ENCODE results near the gene CLCNKA. TPM values are rescaled to one million over a fixed set of nuclear protein-coding genes. Genes with fewer than 3 reads are reported as not detected.
"Not testable (repeated sequence)": the region's sequence is repeated elsewhere in the genome, so short reads cannot be mapped to it uniquely, and the experiment has no call there.

CLCNKA gene
- total RNA-seq, 1 experiment from 2014 or later = 0.10 TPM

GRCh38 chr1:16053781-16054502, 32.1 kb downstream of the CLCNKA start:
- Histone ChIP-seq H3K36me3 (replicated peaks; ENCODE audit: control insufficient read depth, insufficient read depth, low read length) (no peaks in the 10 kb centered on the region), H3K4me3 (ENCODE audit: insufficient read depth, low read depth, low read length) (no peak overlapping the region), H3K27me3 (ENCODE audit: control insufficient read depth, insufficient read depth, low read length) (no peaks in the 10 kb centered on the region; the same call in 1 of the 2 replicates)
- no peak for DNase-seq

GRCh38 chr1:16054598-16055540, 33.0 kb downstream of the CLCNKA start:
- no peak for DNase-seq
- Histone ChIP-seq H3K4me3 (ENCODE audit: insufficient read depth, low read depth, low read length) (no peak overlapping the region), H3K36me3 (replicated peaks; ENCODE audit: control insufficient read depth, insufficient read depth, low read length) (no peaks in the 10 kb centered on the region), H3K27me3 (ENCODE audit: control insufficient read depth, insufficient read depth, low read length) (no peaks in the 10 kb centered on the region; the same call in 1 of the 2 replicates)

GRCh38 chr1:16055613-16056520, 34.0 kb downstream of the CLCNKA start:
- Histone ChIP-seq H3K27me3 (ENCODE audit: control insufficient read depth, insufficient read depth, low read length) (no peaks in the 10 kb centered on the region; the same call in 1 of the 2 replicates), H3K4me3 (ENCODE audit: insufficient read depth, low read depth, low read length) (no peak overlapping the region), H3K36me3 (replicated peaks; ENCODE audit: control insufficient read depth, insufficient read depth, low read length) (no peaks in the 10 kb centered on the region)
- peak; percentile 96 for DNase-seq

- DNase-seq; H3K27me3 ChIP-seq (ENCODE audit: control insufficient read depth, insufficient read depth, low read length); H3K4me3 ChIP-seq (ENCODE audit: insufficient read depth, low read depth, low read length); H3K36me3 ChIP-seq (replicated peaks; ENCODE audit: control insufficient read depth, insufficient read depth, low read length): not testable (repeated sequence)
Observed at GRCh38 chr1:16056521-16056912, 34.7 kb downstream of the CLCNKA start.

- not testable (repeated sequence) for H3K27me3 ChIP-seq (ENCODE audit: control insufficient read depth, insufficient read depth, low read length); H3K36me3 ChIP-seq (replicated peaks; ENCODE audit: control insufficient read depth, insufficient read depth, low read length); H3K4me3 ChIP-seq (ENCODE audit: insufficient read depth, low read depth, low read length); DNase-seq
Observed at GRCh38 chr1:16057314-16057915, 35.6 kb downstream of the CLCNKA start.

GRCh38 chr1:16058394-16059120, 36.7 kb downstream of the CLCNKA start:
- DNase-seq; H3K27me3 ChIP-seq (ENCODE audit: control insufficient read depth, insufficient read depth, low read length); H3K4me3 ChIP-seq (ENCODE audit: insufficient read depth, low read depth, low read length); H3K36me3 ChIP-seq (replicated peaks; ENCODE audit: control insufficient read depth, insufficient read depth, low read length): not testable (repeated sequence)

- H3K36me3 ChIP-seq (replicated peaks; ENCODE audit: control insufficient read depth, insufficient read depth, low read length) = no peaks in the 10 kb centered on the region
- no peak overlapping the region for H3K4me3 ChIP-seq (ENCODE audit: insufficient read depth, low read depth, low read length)
- no peak for DNase-seq
- no peaks in the 10 kb centered on the region; the same call in 1 of the 2 replicates for H3K27me3 ChIP-seq (ENCODE audit: control insufficient read depth, insufficient read depth, low read length)
Observed at GRCh38 chr1:16061266-16061665, 39.4 kb downstream of the CLCNKA start.

- not testable (repeated sequence) for H3K4me3 ChIP-seq (ENCODE audit: insufficient read depth, low read depth, low read length); H3K27me3 ChIP-seq (ENCODE audit: control insufficient read depth, insufficient read depth, low read length); DNase-seq; H3K36me3 ChIP-seq (replicated peaks; ENCODE audit: control insufficient read depth, insufficient read depth, low read length)
Observed at GRCh38 chr1:16061989-16062686, 40.3 kb downstream of the CLCNKA start.

GRCh38 chr1:16062687-16063075, 40.8 kb downstream of the CLCNKA start:
- not testable (repeated sequence) for H3K27me3 ChIP-seq (ENCODE audit: control insufficient read depth, insufficient read depth, low read length); H3K36me3 ChIP-seq (replicated peaks; ENCODE audit: control insufficient read depth, insufficient read depth, low read length); H3K4me3 ChIP-seq (ENCODE audit: insufficient read depth, low read depth, low read length); DNase-seq

- Histone ChIP-seq H3K27me3 (ENCODE audit: control insufficient read depth, insufficient read depth, low read length) (no peaks in the 10 kb centered on the region), H3K36me3 (replicated peaks; ENCODE audit: control insufficient read depth, insufficient read depth, low read length) (no peaks in the 10 kb centered on the region), H3K4me3 (ENCODE audit: insufficient read depth, low read depth, low read length) (no peak overlapping the region)
- DNase-seq = peak; percentile 64
Observed at GRCh38 chr1:16063226-16063829, 41.5 kb downstream of the CLCNKA start.

- Histone ChIP-seq H3K27me3 (ENCODE audit: control insufficient read depth, insufficient read depth, low read length) (no peaks in the 10 kb centered on the region), H3K4me3 (ENCODE audit: insufficient read depth, low read depth, low read length) (no peak overlapping the region), H3K36me3 (replicated peaks; ENCODE audit: control insufficient read depth, insufficient read depth, low read length) (no peaks in the 10 kb centered on the region)
- peak; percentile 67 for DNase-seq
Observed at GRCh38 chr1:16063921-16064320, 42.1 kb downstream of the CLCNKA start.

GRCh38 chr1:16064536-16065268, 42.9 kb downstream of the CLCNKA start:
- H3K27me3 ChIP-seq (ENCODE audit: control insufficient read depth, insufficient read depth, low read length) = no peaks in the 10 kb centered on the region
- no peaks in the 10 kb centered on the region for H3K36me3 ChIP-seq (replicated peaks; ENCODE audit: control insufficient read depth, insufficient read depth, low read length)
- peak; percentile 40 for DNase-seq
- H3K4me3 ChIP-seq (ENCODE audit: insufficient read depth, low read depth, low read length) = no peak overlapping the region

Data from H7 (cell line).